OCI-LY3 (cell line): ENCODE measurements around the gene HMOX1.

Experiments used
- CTCF ChIP-seq: fragments of 200-600, 300-600 bp; sonication (generic); IDR thresholded peaks from 2 replicates; pipeline ENCODE4 v1.5.1; 2014; ENCODE audit warnings: antibody characterized with exemption, low read length, low read depth
- EZH2phosphoT487 ChIP-seq: fragments of 200-600 bp; shearing (Covaris generic); IDR thresholded peaks from 2 replicates; pipeline ENCODE4 v1.6.1; 2018; ENCODE audit warnings: antibody characterized with exemption, mixed run types, low read depth

DNA sequence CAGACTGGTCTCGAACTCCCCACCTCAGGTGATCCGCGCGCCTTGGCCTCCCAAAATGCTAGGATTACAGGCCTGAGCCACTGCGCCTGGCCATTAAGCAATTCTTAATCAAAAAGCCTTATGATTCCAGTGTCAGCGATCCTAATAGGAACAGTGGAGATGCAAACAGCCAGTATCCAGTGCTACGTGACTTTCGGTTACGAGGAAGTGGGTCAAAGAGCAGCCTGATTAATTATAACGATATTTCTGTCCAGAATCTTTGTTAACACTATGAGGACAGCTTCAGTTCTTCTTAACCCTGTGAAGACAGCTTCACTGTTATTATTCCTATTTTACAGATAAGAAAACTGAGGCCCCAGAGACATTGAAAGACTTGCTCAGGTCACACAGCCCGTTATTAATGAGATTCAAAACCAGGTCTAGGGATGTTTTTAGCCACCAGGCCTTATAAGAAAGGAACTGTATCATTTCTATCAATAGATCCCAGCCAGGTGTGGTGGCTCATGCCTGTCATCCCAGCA, 17.3 kb upstream of the HMOX1 start:
- TF ChIP-seq CTCF (no peak), EZH2phosphoT487 (no peak)
